ENCODE data around the gene RIN3.

The RIN3 gene

DNA sequence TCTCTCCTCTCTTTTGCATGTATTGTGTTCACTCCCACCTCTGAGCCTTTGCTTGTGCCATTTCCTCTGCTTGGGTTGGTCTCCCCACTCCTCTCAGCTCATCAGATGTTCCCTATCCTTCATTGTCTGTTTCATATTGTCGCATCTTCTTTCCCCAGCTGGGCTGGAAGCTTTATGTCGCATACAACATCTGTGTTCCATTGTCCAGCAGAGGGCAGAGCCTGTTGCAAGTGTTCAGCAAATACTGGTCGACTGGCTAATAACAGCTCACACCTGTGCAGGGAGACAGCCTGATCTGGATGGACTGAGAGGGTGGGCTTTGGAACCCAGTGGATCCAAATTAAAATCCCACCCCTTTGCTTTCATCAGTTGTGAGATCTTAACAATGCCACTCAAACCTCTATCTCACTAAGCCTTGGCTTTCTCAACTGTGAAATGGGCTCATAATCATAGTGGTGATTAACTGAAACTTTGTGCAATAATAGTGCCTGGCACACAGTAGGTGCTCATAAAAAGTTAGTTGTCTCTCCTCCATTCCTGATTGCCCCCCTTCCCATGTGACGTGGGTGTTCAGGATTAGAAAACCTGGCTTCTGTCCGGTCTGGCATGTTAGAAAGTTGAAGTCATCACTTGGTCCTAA, 75.8 kb downstream of the RIN3 start:
- no peak overlapping the region for H3K4me3 ChIP-seq (ENCODE audit: low read depth, low read length)
- H3K27me3 ChIP-seq (ENCODE audit: control insufficient read depth, insufficient read depth, low read length): no peaks in the 10 kb centered on the region
- no peaks in the 10 kb centered on the region for H3K9me3 ChIP-seq (ENCODE audit: control insufficient read depth, insufficient read depth, low read length)
- H3K4me1 ChIP-seq (ENCODE audit: control insufficient read depth, insufficient read depth, low read length): no peaks in the 10 kb centered on the region
- H3K36me3 ChIP-seq (ENCODE audit: control insufficient read depth, insufficient read depth, low read length): no peaks in the 10 kb centered on the region
- no peak overlapping the region for H3K9ac ChIP-seq (ENCODE audit: low read depth, low read length)

GRCh38 chr14:92590176-92590575, 76.6 kb downstream of the RIN3 start:
- Histone ChIP-seq H3K27me3 (ENCODE audit: control insufficient read depth, insufficient read depth, low read length) (no peaks in the 10 kb centered on the region), H3K4me1 (ENCODE audit: control insufficient read depth, insufficient read depth, low read length) (no peaks in the 10 kb centered on the region), H3K4me3 (ENCODE audit: low read depth, low read length) (no peak overlapping the region), H3K9me3 (ENCODE audit: control insufficient read depth, insufficient read depth, low read length) (no peaks in the 10 kb centered on the region), H3K36me3 (ENCODE audit: control insufficient read depth, insufficient read depth, low read length) (no peaks in the 10 kb centered on the region), H3K9ac (ENCODE audit: low read depth, low read length) (no peak overlapping the region)

DNA sequence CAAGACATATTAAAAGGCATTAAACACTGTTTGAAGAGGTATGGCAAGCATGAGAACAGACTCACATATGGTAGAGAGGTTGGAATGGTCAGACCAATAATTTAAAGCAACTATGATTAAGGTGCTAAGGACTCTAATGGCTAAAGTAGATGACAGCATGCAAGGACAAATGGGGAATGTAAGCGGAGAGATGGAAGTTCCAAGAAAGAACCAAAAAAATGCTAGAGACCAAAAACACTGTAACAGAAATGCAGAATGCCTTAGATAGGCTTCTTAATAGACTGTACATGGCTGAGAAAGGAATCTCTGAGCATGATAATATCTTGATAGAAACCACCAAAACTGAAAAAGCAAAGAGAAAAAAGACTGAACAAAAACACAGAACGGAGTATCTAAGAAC, 77.4 kb downstream of the RIN3 start:
- H3K27me3 ChIP-seq (ENCODE audit: control insufficient read depth, insufficient read depth, low read length): no peaks in the 10 kb centered on the region
- H3K36me3 ChIP-seq (ENCODE audit: control insufficient read depth, insufficient read depth, low read length): no peaks in the 10 kb centered on the region
- H3K9ac ChIP-seq (ENCODE audit: low read depth, low read length): no peak overlapping the region
- no peaks in the 10 kb centered on the region for H3K4me1 ChIP-seq (ENCODE audit: control insufficient read depth, insufficient read depth, low read length)
- H3K9me3 ChIP-seq (ENCODE audit: control insufficient read depth, insufficient read depth, low read length): no peaks in the 10 kb centered on the region
- no peak overlapping the region for H3K4me3 ChIP-seq (ENCODE audit: low read depth, low read length)

DNA sequence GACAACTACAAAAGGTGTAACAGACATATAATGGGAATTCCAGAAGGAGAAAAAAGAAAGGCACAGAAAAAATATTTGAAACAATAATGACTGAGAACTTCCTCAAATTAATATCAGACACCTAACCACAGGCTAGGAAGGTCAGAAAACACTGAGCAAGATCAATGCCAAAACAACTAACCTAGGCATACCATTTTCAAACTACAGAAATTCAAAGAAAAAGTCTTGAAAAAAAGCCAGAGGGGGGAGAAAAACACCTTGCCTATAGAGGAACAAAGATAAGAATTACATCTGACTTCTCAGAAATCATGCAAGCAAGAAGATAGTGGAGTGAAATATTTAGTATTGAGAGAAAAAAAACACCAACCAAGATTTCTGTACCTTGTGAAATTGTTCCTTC, 77.8 kb downstream of the RIN3 start:
- Histone ChIP-seq H3K36me3 (ENCODE audit: control insufficient read depth, insufficient read depth, low read length) (no peaks in the 10 kb centered on the region), H3K4me3 (ENCODE audit: low read depth, low read length) (no peak overlapping the region), H3K9ac (ENCODE audit: low read depth, low read length) (no peak overlapping the region), H3K27me3 (ENCODE audit: control insufficient read depth, insufficient read depth, low read length) (no peaks in the 10 kb centered on the region), H3K9me3 (ENCODE audit: control insufficient read depth, insufficient read depth, low read length) (no peaks in the 10 kb centered on the region), H3K4me1 (ENCODE audit: control insufficient read depth, insufficient read depth, low read length) (no peaks in the 10 kb centered on the region)

DNA sequence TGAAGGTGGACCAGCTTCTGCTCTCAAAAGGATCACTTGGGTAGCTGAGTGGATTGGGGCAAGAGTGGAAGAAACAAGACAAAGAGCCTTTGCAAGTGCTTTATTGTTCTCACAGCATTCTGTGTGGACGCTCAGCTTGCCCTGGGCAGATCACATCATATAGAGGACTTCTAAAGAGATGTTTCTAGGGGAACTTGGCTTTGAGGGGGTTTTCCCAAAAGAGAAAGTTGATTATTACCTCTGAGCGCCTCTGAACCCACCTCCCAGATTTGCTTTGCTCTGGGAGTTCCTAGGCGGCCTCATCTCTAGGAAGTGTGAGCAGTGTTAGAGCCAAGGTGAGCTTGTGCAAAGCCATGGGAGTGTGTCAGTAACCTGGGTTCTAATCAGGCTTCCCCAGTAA, 81.7 kb downstream of the RIN3 start:
- Histone ChIP-seq H3K36me3 (ENCODE audit: control insufficient read depth, insufficient read depth, low read length) (no peaks in the 10 kb centered on the region), H3K9me3 (ENCODE audit: control insufficient read depth, insufficient read depth, low read length) (no peaks in the 10 kb centered on the region), H3K9ac (ENCODE audit: low read depth, low read length) (no peak overlapping the region), H3K27me3 (ENCODE audit: control insufficient read depth, insufficient read depth, low read length) (no peaks in the 10 kb centered on the region), H3K4me1 (ENCODE audit: control insufficient read depth, insufficient read depth, low read length) (no peaks in the 10 kb centered on the region), H3K4me3 (ENCODE audit: low read depth, low read length) (no peak overlapping the region)

DNA sequence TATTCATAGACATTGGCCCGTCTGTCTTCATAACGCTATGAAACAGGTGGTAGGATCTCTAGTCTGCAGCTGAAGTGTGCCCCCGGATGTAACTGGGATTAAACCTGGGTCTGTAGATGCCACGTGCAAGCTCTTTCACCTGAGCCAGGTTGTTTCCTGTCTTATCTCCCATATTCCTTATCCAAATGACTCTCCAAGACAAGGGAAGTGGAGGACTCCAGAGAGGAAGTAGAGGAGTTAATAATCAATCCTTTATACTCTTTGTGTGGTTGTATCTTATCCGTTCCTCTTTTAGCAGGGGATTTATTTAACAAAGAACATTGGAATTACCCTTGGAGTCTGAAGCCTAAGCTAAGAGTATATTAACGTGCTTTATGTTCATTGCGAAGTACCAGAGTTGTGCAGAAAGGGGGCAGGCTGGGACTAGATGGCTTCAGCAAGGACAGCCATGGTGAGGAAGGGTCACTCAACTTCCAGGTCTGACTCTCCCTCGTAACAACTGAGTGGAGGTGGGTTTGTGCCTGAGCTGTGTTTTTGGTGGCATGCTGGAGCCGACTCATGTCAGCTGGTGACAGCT, 82.8 kb downstream of the RIN3 start:
- H3K27me3 ChIP-seq (ENCODE audit: control insufficient read depth, insufficient read depth, low read length): no peaks in the 10 kb centered on the region
- H3K9ac ChIP-seq (ENCODE audit: low read depth, low read length): no peak overlapping the region
- no peak overlapping the region for H3K4me3 ChIP-seq (ENCODE audit: low read depth, low read length)
- H3K36me3 ChIP-seq (ENCODE audit: control insufficient read depth, insufficient read depth, low read length): no peaks in the 10 kb centered on the region
- H3K9me3 ChIP-seq (ENCODE audit: control insufficient read depth, insufficient read depth, low read length): no peaks in the 10 kb centered on the region
- H3K4me1 ChIP-seq (ENCODE audit: control insufficient read depth, insufficient read depth, low read length): no peaks in the 10 kb centered on the region

GRCh38 chr14:92597906-92598905, 84.6 kb downstream of the RIN3 start:
- H3K9ac ChIP-seq (ENCODE audit: low read depth, low read length): no peak overlapping the region
- H3K9me3 ChIP-seq (ENCODE audit: control insufficient read depth, insufficient read depth, low read length): no peaks in the 10 kb centered on the region
- H3K4me1 ChIP-seq (ENCODE audit: control insufficient read depth, insufficient read depth, low read length): no peaks in the 10 kb centered on the region
- no peaks in the 10 kb centered on the region for H3K36me3 ChIP-seq (ENCODE audit: control insufficient read depth, insufficient read depth, low read length)
- H3K4me3 ChIP-seq (ENCODE audit: low read depth, low read length): no peak overlapping the region
- no peaks in the 10 kb centered on the region for H3K27me3 ChIP-seq (ENCODE audit: control insufficient read depth, insufficient read depth, low read length)

GRCh38 chr14:92599811-92600210, 86.2 kb downstream of the RIN3 start:
- no peak overlapping the region for H3K4me3 ChIP-seq (ENCODE audit: low read depth, low read length)
- no peak overlapping the region for H3K9ac ChIP-seq (ENCODE audit: low read depth, low read length)
- no peaks in the 10 kb centered on the region for H3K27me3 ChIP-seq (ENCODE audit: control insufficient read depth, insufficient read depth, low read length)
- no peaks in the 10 kb centered on the region for H3K4me1 ChIP-seq (ENCODE audit: control insufficient read depth, insufficient read depth, low read length)
- no peaks in the 10 kb centered on the region for H3K36me3 ChIP-seq (ENCODE audit: control insufficient read depth, insufficient read depth, low read length)
- H3K9me3 ChIP-seq (ENCODE audit: control insufficient read depth, insufficient read depth, low read length): no peaks in the 10 kb centered on the region

GRCh38 chr14:92600318-92601053, 86.9 kb downstream of the RIN3 start:
- no peak overlapping the region for H3K9ac ChIP-seq (ENCODE audit: low read depth, low read length)
- H3K4me3 ChIP-seq (ENCODE audit: low read depth, low read length): no peak overlapping the region
- no peaks in the 10 kb centered on the region for H3K27me3 ChIP-seq (ENCODE audit: control insufficient read depth, insufficient read depth, low read length)
- H3K4me1 ChIP-seq (ENCODE audit: control insufficient read depth, insufficient read depth, low read length): no peaks in the 10 kb centered on the region
- no peaks in the 10 kb centered on the region for H3K9me3 ChIP-seq (ENCODE audit: control insufficient read depth, insufficient read depth, low read length)
- H3K36me3 ChIP-seq (ENCODE audit: control insufficient read depth, insufficient read depth, low read length): no peaks in the 10 kb centered on the region

- Histone ChIP-seq H3K27me3 (ENCODE audit: control insufficient read depth, insufficient read depth, low read length) (no peaks in the 10 kb centered on the region), H3K9me3 (ENCODE audit: control insufficient read depth, insufficient read depth, low read length) (no peaks in the 10 kb centered on the region), H3K4me3 (ENCODE audit: low read depth, low read length) (no peak overlapping the region), H3K9ac (ENCODE audit: low read depth, low read length) (no peak overlapping the region), H3K36me3 (ENCODE audit: control insufficient read depth, insufficient read depth, low read length) (no peaks in the 10 kb centered on the region), H3K4me1 (ENCODE audit: control insufficient read depth, insufficient read depth, low read length) (no peaks in the 10 kb centered on the region)
Measured at GRCh38 chr14:92601131-92601710, 87.6 kb downstream of the RIN3 start.

DNA sequence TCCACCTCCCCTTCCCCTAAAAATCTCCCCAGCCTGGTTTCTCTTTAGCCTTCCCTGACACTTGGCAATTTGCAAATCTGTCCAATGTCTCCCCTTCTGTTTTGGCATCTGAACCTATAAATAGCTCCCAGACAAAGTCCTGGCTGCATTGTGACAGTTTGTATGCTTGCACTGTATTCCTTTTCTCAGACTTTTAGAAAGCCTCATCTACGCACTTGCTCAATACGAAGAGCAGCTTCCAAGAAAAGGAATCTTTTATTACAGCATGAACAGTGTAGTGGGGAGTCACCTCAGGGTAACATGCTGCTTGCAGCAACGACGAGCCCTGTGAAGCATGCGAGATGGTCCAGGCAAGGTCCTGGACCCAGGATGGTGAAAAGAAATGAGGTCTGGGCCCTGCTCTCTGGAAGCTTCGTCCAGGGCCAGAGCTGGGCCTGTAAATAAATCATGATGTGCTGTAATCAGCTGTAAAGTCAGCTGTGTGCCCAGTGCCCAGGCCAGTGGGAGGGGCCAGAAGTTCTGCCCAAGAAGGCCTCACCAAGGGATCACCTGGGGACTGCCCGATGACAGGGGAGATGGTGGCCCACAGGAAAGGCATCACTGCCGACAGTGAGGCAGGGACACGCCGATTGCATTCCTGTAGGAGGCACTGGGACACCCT, 88.3 kb downstream of the RIN3 start:
- Histone ChIP-seq H3K9ac (ENCODE audit: low read depth, low read length) (no peak overlapping the region), H3K9me3 (ENCODE audit: control insufficient read depth, insufficient read depth, low read length) (no peaks in the 10 kb centered on the region), H3K4me3 (ENCODE audit: low read depth, low read length) (no peak overlapping the region), H3K4me1 (ENCODE audit: control insufficient read depth, insufficient read depth, low read length) (no peaks in the 10 kb centered on the region), H3K27me3 (ENCODE audit: control insufficient read depth, insufficient read depth, low read length) (no peaks in the 10 kb centered on the region), H3K36me3 (ENCODE audit: control insufficient read depth, insufficient read depth, low read length) (no peaks in the 10 kb centered on the region)

Data from iPS-15b (cell line).